Hematopoietic multipotent progenitor cell treated with erythropoietin and hydrocortisone succinate and interleukin-3 and kit ligand, for 4 days (in vitro differentiated cells): ENCODE measurements around the gene IFI27L2.
"Not testable (repeated sequence)": the region's sequence is repeated elsewhere in the genome, so short reads cannot be mapped to it uniquely, and the experiment has no call there.

Experiments
- DNase-seq: peaks from one replicate; pipeline ENCODE4 v3.0.0-alpha.2; 2015

The IFI27L2 gene

GRCh38 chr14:94129111-94129757, at the start of gene IFI27L2:
Gene IFI27L2, minus strand, starts transcription at chr14:94129604. Its CDS starts 40 bp downstream, at chr14:94129564.
- DNase-seq = peak; percentile 87

- DNase-seq = no peak
Measured at GRCh38 chr14:94177806-94178205, 48.4 kb upstream of the IFI27L2 start.

- DNase-seq = no peak
Measured at GRCh38 chr14:94176808-94177207, 47.4 kb upstream of the IFI27L2 start.

GRCh38 chr14:94175747-94176146, 46.3 kb upstream of the IFI27L2 start:
- DNase-seq = no peak

- DNase-seq = no peak
Measured at GRCh38 chr14:94175011-94175745, 45.8 kb upstream of the IFI27L2 start.

GRCh38 chr14:94174604-94175010, 45.2 kb upstream of the IFI27L2 start:
- DNase-seq = no peak

GRCh38 chr14:94173885-94174603, 44.6 kb upstream of the IFI27L2 start, which contains the start of gene PPP4R4:
Gene PPP4R4, plus strand, starts transcription at chr14:94174322. Its CDS starts 144 bp downstream, at chr14:94174466.
- peak; percentile 94 for DNase-seq

GRCh38 chr14:94173471-94173884, 44.1 kb upstream of the IFI27L2 start:
- DNase-seq = peak; percentile 42

GRCh38 chr14:94172545-94172944, 43.1 kb upstream of the IFI27L2 start:
- DNase-seq = no peak

- DNase-seq = no peak
Measured at GRCh38 chr14:94171208-94171607, 41.8 kb upstream of the IFI27L2 start.

- DNase-seq = peak; percentile 8
Measured at GRCh38 chr14:94170136-94170535, 40.7 kb upstream of the IFI27L2 start.

- no peak for DNase-seq
Measured at GRCh38 chr14:94165744-94166143, 36.3 kb upstream of the IFI27L2 start.

- no peak for DNase-seq
Measured at GRCh38 chr14:94164685-94165431, 35.5 kb upstream of the IFI27L2 start.

- peak; percentile 29 for DNase-seq
Measured at GRCh38 chr14:94163796-94164195, 34.4 kb upstream of the IFI27L2 start.

GRCh38 chr14:94162466-94162865, 33.1 kb upstream of the IFI27L2 start:
- DNase-seq = no peak

GRCh38 chr14:94161981-94162380, 32.6 kb upstream of the IFI27L2 start:
- peak; percentile 49 for DNase-seq

- no peak for DNase-seq
Measured at GRCh38 chr14:94161058-94161457, 31.7 kb upstream of the IFI27L2 start.

- no peak for DNase-seq
Measured at GRCh38 chr14:94158239-94158883, 29.0 kb upstream of the IFI27L2 start.

- DNase-seq = no peak
Measured at GRCh38 chr14:94157197-94157596, 27.8 kb upstream of the IFI27L2 start.

GRCh38 chr14:94156143-94156542, 26.7 kb upstream of the IFI27L2 start:
- DNase-seq = not testable (repeated sequence)

- no peak for DNase-seq
Measured at GRCh38 chr14:94153750-94154342, 24.4 kb upstream of the IFI27L2 start.

- no peak for DNase-seq
Measured at GRCh38 chr14:94152676-94153075, 23.3 kb upstream of the IFI27L2 start.
